Daoy (cell line): ENCODE data around the gene RUVBL1. TPM values are rescaled to one million over a fixed set of nuclear protein-coding genes. Genes with fewer than 3 reads are reported as not detected.

Experiments used
- DNase-seq: peaks from one replicate; pipeline ENCODE4 v3.0.0-alpha.2; 2015; ENCODE audit warnings: low read depth
- total RNA-seq: library from RNA; depleted of rRNA; stranded (reverse); fragments of >200 nt; shearing (Covaris generic); gene quantifications from 2 replicates; pipeline ENCODE4 v1.2.3, GENCODE V29; 2014

RUVBL1 gene
- total RNA-seq, 1 experiment from 2014 or later, result 154 TPM

GRCh38 chr3:128133273-128133883 is 9.8 kb upstream of the RUVBL1 start:
- peak; percentile 47 for DNase-seq

GRCh38 chr3:128131897-128132646 is 8.5 kb upstream of the RUVBL1 start:
- DNase-seq, result no peak

GRCh38 chr3:128128251-128128650 is 4.6 kb upstream of the RUVBL1 start:
- no peak for DNase-seq

- no peak for DNase-seq
Measured at GRCh38 chr3:128127236-128127635, 3.6 kb upstream of the RUVBL1 start.

GRCh38 chr3:128123156-128123537 is 465 bp downstream of the RUVBL1 start:
- no peak for DNase-seq

- DNase-seq, result no peak
Measured at GRCh38 chr3:128122013-128122412, 1.6 kb downstream of the RUVBL1 start.

GRCh38 chr3:128113817-128114794 is 9.5 kb downstream of the RUVBL1 start:
- no peak for DNase-seq

- DNase-seq, result peak; percentile 89
Measured at GRCh38 chr3:128112357-128112968, 11.1 kb downstream of the RUVBL1 start.

GRCh38 chr3:128111147-128111546 is 12.5 kb downstream of the RUVBL1 start:
- no peak for DNase-seq

GRCh38 chr3:128107834-128108233 is 15.8 kb downstream of the RUVBL1 start:
- DNase-seq, result no peak

- no peak for DNase-seq
Measured at GRCh38 chr3:128103136-128103676, 20.4 kb downstream of the RUVBL1 start.

- DNase-seq, result no peak
Measured at GRCh38 chr3:128100638-128101037, 23.0 kb downstream of the RUVBL1 start.

GRCh38 chr3:128100161-128100560 is 23.5 kb downstream of the RUVBL1 start:
- no peak for DNase-seq

- no peak for DNase-seq
Measured at GRCh38 chr3:128098234-128098633, 25.4 kb downstream of the RUVBL1 start.

- DNase-seq, result peak; percentile 76
Measured at GRCh38 chr3:128095222-128095703, 28.3 kb downstream of the RUVBL1 start.

- peak; percentile 27 for DNase-seq
Measured at GRCh38 chr3:128094295-128095151, 29.1 kb downstream of the RUVBL1 start.

- no peak for DNase-seq
Measured at GRCh38 chr3:128091586-128091985, 32.0 kb downstream of the RUVBL1 start.

GRCh38 chr3:128089135-128089534 is 34.5 kb downstream of the RUVBL1 start:
- DNase-seq, result no peak

GRCh38 chr3:128084675-128085021 is 39.0 kb downstream of the RUVBL1 start:
- DNase-seq, result no peak

GRCh38 chr3:128083980-128084674 is 39.5 kb downstream of the RUVBL1 start:
- DNase-seq, result no peak
